GM23338 (cell line): ENCODE results near the gene CACTIN. TPM values are rescaled to one million over a fixed set of nuclear protein-coding genes. Genes with fewer than 3 reads are reported as not detected.

Source experiments
- ATAC-seq: fragments of 200-7000 bp; cut with Tn5 transposase; 3 replicates; pipeline ENCODE4 v1.9.1; 2020
- DNase-seq: peaks from one replicate; pipeline ENCODE4 v3.0.0-alpha.2; 2015; ENCODE audit warnings: low spot score
- H2AFZ ChIP-seq: fragments of 200-600 bp; sonication (generic); 2 replicates; pipeline ENCODE4 v1.8.0; 2016; ENCODE audit warnings: antibody characterized with exemption, mild to moderate bottlenecking, moderate library complexity
- H3F3A ChIP-seq: fragments of 200-600 bp; sonication (generic); replicated peaks from 2 replicates; pipeline ENCODE4 v1.8.0; 2017; ENCODE audit warnings: antibody characterized with exemption, mixed run types, low read depth
- H3K27ac ChIP-seq: fragments of 200-600 bp; sonication (generic); 2 replicates; pipeline ENCODE4 v1.6.1; 2016; ENCODE audit warnings: low read depth
- H3K27me3 ChIP-seq: fragments of 200-600 bp; sonication (generic); 2 replicates; pipeline ENCODE4 v1.8.0; 2016; ENCODE audit warnings: mild to moderate bottlenecking, mixed run types, moderate library complexity; ENCODE audit not compliant: insufficient read depth
- H3K36me3 ChIP-seq: fragments of 200-600 bp; sonication (generic); 2 replicates; pipeline ENCODE4 v1.8.0; 2016; ENCODE audit warnings: mild to moderate bottlenecking; ENCODE audit not compliant: insufficient read depth
- H3K4me1 ChIP-seq: fragments of 200-600 bp; sonication (generic); 2 replicates; pipeline ENCODE4 v1.8.0; 2016; ENCODE audit warnings: mild to moderate bottlenecking, moderate library complexity; ENCODE audit not compliant: insufficient read depth
- H3K4me2 ChIP-seq: fragments of 200-600 bp; sonication (generic); 2 replicates; pipeline ENCODE4 v1.7.1; 2017; ENCODE audit warnings: mixed run types
- H3K4me3 ChIP-seq: fragments of 200-600 bp; sonication (generic); 2 replicates; pipeline ENCODE4 v1.6.1; 2016; ENCODE audit warnings: mixed run types
- H3K79me2 ChIP-seq: fragments of 200-600 bp; sonication (generic); replicated peaks from 2 replicates; pipeline ENCODE4 v1.8.0; 2017; ENCODE audit warnings: mild to moderate bottlenecking; ENCODE audit not compliant: insufficient read depth
- H3K9me2 ChIP-seq: fragments of 200-600 bp; sonication (generic); 2 replicates; pipeline ENCODE4 v1.8.0; 2017; ENCODE audit not compliant: insufficient read depth
- H4K20me1 ChIP-seq: fragments of 200-600 bp; sonication (generic); replicated peaks from 2 replicates; pipeline ENCODE4 v1.8.0; 2017; ENCODE audit warnings: mild to moderate bottlenecking; ENCODE audit not compliant: insufficient read depth
- H3K27ac Mint-ChIP-seq: 2 replicates; pipeline ENCODE4 v1.8.0; 2020; ENCODE audit warnings: inconsistent platforms, mild to moderate bottlenecking, moderate library complexity, mixed read lengths
- H3K27me3 Mint-ChIP-seq: 3 replicates; pipeline ENCODE4 v1.8.0; 2022; ENCODE audit warnings: low read depth, mild to moderate bottlenecking, moderate library complexity, mixed read lengths, inconsistent platforms; ENCODE audit not compliant: insufficient read depth, poor library complexity
- H3K36me3 Mint-ChIP-seq: 3 replicates; pipeline ENCODE4 v1.8.0; 2021; ENCODE audit warnings: low read depth, mild to moderate bottlenecking, inconsistent platforms, moderate library complexity, mixed read lengths
- H3K4me1 Mint-ChIP-seq: 3 replicates; pipeline ENCODE4 v1.8.0; 2020; ENCODE audit warnings: mild to moderate bottlenecking, inconsistent platforms, mixed read lengths
- H3K4me3 Mint-ChIP-seq: 3 replicates; pipeline ENCODE4 v1.8.0; 2021; ENCODE audit warnings: moderate library complexity, mild to moderate bottlenecking, inconsistent platforms, mixed read lengths
- H3K9me3 Mint-ChIP-seq: 3 replicates; pipeline ENCODE4 v1.8.0; 2020; ENCODE audit warnings: moderate library complexity, mild to moderate bottlenecking, inconsistent platforms, mixed read lengths
- CREB1 ChIP-seq: fragments of 250-450 bp; sonication (Bioruptor Pico); IDR thresholded peaks from 2 replicates; pipeline ENCODE4 v1.5.0; 2020; ENCODE audit warnings: low read depth, mild to moderate bottlenecking, moderate library complexity
- EZH2 ChIP-seq: fragments of 200-600 bp; sonication (generic); IDR thresholded peaks from one replicate; pipeline ENCODE4 v1.8.0; 2017; ENCODE audit warnings: antibody characterized with exemption, mild to moderate bottlenecking, low read depth; ENCODE audit not compliant: unreplicated experiment
- EZH2phosphoT487 ChIP-seq: fragments of 200-600 bp; sonication (generic); IDR thresholded peaks from one replicate; pipeline ENCODE4 v1.8.1; 2018; ENCODE audit warnings: antibody characterized with exemption; ENCODE audit not compliant: unreplicated experiment
- JUNB ChIP-seq: IDR thresholded peaks from one replicate; pipeline ENCODE4 v1.6.1; 2016; ENCODE audit warnings: antibody characterized with exemption; ENCODE audit not compliant: unreplicated experiment
- NANOG ChIP-seq: IDR thresholded peaks from 2 replicates; pipeline ENCODE4 v1.6.1; 2016; ENCODE audit warnings: antibody characterized with exemption, borderline replicate concordance
- POLR2AphosphoS5 ChIP-seq: IDR thresholded peaks from 2 replicates; pipeline ENCODE4 v1.6.1; 2016; ENCODE audit warnings: antibody characterized with exemption, low read depth
- STAT1 ChIP-seq: IDR thresholded peaks from one replicate; pipeline ENCODE4 v1.6.1; 2016; ENCODE audit warnings: antibody characterized with exemption; ENCODE audit not compliant: unreplicated experiment
- ZNF114 ChIP-seq: fragments of 250-450 bp; sonication (Bioruptor Pico); IDR thresholded peaks from 2 replicates; pipeline ENCODE4 v1.5.0; 2020; ENCODE audit warnings: mild to moderate bottlenecking, moderate library complexity
- ZNF331 ChIP-seq: fragments of 250-450 bp; sonication (Bioruptor Pico); IDR thresholded peaks from 2 replicates; pipeline ENCODE4 v1.5.0; 2020; ENCODE audit warnings: low read depth, mild to moderate bottlenecking, moderate library complexity
- polyA plus RNA-seq: library from polyadenylated mRNA; unstranded; fragments of >200 nt; fragmentation: Nextera tagmentation; extraction: Ambion mirVana; gene quantifications from 2 replicates; pipeline ENCODE4 v1.2.1, GENCODE V29; 2016
- total RNA-seq: library from RNA; depleted of rRNA; stranded (reverse); fragments of >200 nt; shearing (Covaris generic); gene quantifications from 2 replicates; pipeline ENCODE4 v1.2.3, GENCODE V29; 2014
- TF ChIP-seq, protein P1 (sequence below): IDR thresholded peaks from one replicate; pipeline ENCODE4 v1.6.1; 2018; ENCODE audit warnings: antibody characterized with exemption; ENCODE audit not compliant: unreplicated experiment
- TF ChIP-seq, protein P2 (sequence below): fragments of 250-450 bp; sonication (Bioruptor Pico); IDR thresholded peaks from 2 replicates; pipeline ENCODE4 v1.5.0; 2020; ENCODE audit warnings: mild to moderate bottlenecking, moderate library complexity
- TF ChIP-seq, protein P3 (sequence below), 2 experiments: fragments of 200-600 bp in 1 of 2; sonication (generic) in 1 of 2; conservative IDR thresholded peaks; 2 replicates each; pipeline versions ENCODE4 v1.5.1 to v1.6.1; 2016 to 2017; ENCODE audit warnings: antibody characterized with exemption in 2 of 2, low read depth in 2 of 2, mild to moderate bottlenecking in 2 of 2, moderate library complexity in 1 of 2
- TF ChIP-seq, protein P4 (sequence below): IDR thresholded peaks from 2 replicates; pipeline ENCODE4 v1.6.1; 2016; ENCODE audit warnings: antibody characterized with exemption

Gene CACTIN
- total and polyA plus RNA-seq, 2 experiments from 2014 or later, result 14.3 to 47.4 TPM

DNA sequence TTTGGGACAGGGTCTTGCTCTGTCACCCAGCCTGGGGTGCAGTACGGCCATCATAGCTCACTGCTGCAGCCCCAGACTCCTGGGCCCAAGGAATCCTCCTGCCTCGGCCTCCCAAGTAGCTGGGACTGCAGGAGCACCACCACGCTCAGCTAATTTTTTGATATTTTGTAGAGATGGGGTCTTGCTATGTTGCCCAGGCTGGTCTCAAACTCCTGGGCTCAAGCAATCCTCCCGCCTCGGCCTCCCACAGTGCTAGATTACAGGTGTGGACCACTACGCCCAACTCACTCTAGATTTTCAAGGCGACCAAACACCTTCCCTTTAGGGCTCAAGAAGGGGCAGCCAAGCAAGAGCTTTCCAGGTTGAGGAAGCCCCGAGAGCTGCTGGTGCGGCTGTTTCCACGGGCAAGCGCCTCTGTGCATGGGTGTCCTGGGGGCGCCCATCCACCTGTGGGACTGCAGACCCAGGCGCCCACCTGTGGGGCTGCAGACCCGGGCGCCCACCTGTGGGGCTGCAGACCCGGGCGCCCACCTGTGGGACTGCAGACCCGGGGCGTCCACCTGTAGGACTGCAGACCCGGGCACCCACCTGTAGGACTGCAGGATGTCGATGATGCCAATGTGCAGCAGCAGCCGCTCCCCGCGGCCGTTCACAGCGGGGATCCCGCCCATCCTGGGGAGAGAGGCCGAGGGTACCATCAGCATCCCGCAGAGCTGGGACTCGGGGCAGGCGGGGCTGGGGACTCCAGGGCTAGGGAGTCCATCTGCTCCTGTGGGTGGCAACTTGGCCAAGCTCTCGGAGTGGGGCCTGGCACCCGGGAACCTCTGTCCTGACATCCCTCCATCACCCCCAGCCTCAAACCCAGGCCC is 21.7 kb upstream of the CACTIN start:
- Mint-ChIP-seq H3K4me1 (no peaks in the 10 kb centered on the region), H3K27me3 (peaks cover 3% of the 10 kb centered on the region)

More for the DNA sequence above, 21.7 kb upstream of the CACTIN start:
- Histone ChIP-seq H3K36me3 (no peaks in the 10 kb centered on the region), H3K4me3 (no peak overlapping the region), H3K9me2 (no peaks in the 10 kb centered on the region), H3K27me3 (no peaks in the 10 kb centered on the region), H3K79me2 (no peaks in the 10 kb centered on the region), H3K27ac (no peak overlapping the region), H4K20me1 (no peaks in the 10 kb centered on the region; the same call in 1 of the 2 replicates), H3K4me2 (no peak overlapping the region), H3F3A (no peaks in the 10 kb centered on the region), H3K4me1 (no peaks in the 10 kb centered on the region), H2AFZ (no peak overlapping the region)
- Mint-ChIP-seq H3K27ac (no peak overlapping the region), H3K36me3 (peaks cover 5% of the 10 kb centered on the region; the same call in 1 of the 3 replicates), H3K4me3 (no peak overlapping the region), H3K9me3 (no peaks in the 10 kb centered on the region)
- TF ChIP-seq ZNF331 (CRISPR knock-in tag) (no peak), EZH2phosphoT487 (no peak), JUNB (no peak), STAT1 (no peak), ZNF114 (CRISPR knock-in tag) (no peak), NANOG (no peak), EZH2 (no peak), CREB1 (no peak), POLR2AphosphoS5 (no peak)
- TF ChIP-seq, protein P1, sequence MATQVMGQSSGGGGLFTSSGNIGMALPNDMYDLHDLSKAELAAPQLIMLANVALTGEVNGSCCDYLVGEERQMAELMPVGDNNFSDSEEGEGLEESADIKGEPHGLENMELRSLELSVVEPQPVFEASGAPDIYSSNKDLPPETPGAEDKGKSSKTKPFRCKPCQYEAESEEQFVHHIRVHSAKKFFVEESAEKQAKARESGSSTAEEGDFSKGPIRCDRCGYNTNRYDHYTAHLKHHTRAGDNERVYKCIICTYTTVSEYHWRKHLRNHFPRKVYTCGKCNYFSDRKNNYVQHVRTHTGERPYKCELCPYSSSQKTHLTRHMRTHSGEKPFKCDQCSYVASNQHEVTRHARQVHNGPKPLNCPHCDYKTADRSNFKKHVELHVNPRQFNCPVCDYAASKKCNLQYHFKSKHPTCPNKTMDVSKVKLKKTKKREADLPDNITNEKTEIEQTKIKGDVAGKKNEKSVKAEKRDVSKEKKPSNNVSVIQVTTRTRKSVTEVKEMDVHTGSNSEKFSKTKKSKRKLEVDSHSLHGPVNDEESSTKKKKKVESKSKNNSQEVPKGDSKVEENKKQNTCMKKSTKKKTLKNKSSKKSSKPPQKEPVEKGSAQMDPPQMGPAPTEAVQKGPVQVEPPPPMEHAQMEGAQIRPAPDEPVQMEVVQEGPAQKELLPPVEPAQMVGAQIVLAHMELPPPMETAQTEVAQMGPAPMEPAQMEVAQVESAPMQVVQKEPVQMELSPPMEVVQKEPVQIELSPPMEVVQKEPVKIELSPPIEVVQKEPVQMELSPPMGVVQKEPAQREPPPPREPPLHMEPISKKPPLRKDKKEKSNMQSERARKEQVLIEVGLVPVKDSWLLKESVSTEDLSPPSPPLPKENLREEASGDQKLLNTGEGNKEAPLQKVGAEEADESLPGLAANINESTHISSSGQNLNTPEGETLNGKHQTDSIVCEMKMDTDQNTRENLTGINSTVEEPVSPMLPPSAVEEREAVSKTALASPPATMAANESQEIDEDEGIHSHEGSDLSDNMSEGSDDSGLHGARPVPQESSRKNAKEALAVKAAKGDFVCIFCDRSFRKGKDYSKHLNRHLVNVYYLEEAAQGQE, result no peak
- TF ChIP-seq, protein P2, sequence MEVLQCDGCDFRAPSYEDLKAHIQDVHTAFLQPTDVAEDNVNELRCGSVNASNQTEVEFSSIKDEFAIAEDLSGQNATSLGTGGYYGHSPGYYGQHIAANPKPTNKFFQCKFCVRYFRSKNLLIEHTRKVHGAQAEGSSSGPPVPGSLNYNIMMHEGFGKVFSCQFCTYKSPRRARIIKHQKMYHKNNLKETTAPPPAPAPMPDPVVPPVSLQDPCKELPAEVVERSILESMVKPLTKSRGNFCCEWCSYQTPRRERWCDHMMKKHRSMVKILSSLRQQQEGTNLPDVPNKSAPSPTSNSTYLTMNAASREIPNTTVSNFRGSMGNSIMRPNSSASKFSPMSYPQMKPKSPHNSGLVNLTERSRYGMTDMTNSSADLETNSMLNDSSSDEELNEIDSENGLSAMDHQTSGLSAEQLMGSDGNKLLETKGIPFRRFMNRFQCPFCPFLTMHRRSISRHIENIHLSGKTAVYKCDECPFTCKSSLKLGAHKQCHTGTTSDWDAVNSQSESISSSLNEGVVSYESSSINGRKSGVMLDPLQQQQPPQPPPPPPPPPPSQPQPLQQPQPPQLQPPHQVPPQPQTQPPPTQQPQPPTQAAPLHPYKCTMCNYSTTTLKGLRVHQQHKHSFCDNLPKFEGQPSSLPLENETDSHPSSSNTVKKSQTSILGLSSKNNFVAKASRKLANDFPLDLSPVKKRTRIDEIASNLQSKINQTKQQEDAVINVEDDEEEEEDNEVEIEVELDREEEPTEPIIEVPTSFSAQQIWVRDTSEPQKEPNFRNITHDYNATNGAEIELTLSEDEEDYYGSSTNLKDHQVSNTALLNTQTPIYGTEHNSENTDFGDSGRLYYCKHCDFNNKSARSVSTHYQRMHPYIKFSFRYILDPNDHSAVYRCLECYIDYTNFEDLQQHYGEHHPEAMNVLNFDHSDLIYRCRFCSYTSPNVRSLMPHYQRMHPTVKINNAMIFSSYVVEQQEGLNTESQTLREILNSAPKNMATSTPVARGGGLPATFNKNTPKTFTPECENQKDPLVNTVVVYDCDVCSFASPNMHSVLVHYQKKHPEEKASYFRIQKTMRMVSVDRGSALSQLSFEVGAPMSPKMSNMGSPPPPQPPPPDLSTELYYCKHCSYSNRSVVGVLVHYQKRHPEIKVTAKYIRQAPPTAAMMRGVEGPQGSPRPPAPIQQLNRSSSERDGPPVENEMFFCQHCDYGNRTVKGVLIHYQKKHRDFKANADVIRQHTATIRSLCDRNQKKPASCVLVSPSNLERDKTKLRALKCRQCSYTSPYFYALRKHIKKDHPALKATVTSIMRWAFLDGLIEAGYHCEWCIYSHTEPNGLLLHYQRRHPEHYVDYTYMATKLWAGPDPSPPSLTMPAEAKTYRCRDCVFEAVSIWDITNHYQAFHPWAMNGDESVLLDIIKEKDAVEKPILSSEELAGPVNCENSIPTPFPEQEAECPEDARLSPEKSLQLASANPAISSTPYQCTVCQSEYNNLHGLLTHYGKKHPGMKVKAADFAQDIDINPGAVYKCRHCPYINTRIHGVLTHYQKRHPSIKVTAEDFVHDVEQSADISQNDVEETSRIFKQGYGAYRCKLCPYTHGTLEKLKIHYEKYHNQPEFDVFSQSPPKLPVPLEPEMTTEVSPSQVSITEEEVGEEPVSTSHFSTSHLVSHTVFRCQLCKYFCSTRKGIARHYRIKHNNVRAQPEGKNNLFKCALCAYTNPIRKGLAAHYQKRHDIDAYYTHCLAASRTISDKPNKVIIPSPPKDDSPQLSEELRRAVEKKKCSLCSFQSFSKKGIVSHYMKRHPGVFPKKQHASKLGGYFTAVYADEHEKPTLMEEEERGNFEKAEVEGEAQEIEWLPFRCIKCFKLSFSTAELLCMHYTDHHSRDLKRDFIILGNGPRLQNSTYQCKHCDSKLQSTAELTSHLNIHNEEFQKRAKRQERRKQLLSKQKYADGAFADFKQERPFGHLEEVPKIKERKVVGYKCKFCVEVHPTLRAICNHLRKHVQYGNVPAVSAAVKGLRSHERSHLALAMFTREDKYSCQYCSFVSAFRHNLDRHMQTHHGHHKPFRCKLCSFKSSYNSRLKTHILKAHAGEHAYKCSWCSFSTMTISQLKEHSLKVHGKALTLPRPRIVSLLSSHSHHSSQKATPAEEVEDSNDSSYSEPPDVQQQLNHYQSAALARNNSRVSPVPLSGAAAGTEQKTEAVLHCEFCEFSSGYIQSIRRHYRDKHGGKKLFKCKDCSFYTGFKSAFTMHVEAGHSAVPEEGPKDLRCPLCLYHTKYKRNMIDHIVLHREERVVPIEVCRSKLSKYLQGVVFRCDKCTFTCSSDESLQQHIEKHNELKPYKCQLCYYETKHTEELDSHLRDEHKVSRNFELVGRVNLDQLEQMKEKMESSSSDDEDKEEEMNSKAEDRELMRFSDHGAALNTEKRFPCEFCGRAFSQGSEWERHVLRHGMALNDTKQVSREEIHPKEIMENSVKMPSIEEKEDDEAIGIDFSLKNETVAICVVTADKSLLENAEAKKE, result no peak
- TF ChIP-seq, protein P3, sequence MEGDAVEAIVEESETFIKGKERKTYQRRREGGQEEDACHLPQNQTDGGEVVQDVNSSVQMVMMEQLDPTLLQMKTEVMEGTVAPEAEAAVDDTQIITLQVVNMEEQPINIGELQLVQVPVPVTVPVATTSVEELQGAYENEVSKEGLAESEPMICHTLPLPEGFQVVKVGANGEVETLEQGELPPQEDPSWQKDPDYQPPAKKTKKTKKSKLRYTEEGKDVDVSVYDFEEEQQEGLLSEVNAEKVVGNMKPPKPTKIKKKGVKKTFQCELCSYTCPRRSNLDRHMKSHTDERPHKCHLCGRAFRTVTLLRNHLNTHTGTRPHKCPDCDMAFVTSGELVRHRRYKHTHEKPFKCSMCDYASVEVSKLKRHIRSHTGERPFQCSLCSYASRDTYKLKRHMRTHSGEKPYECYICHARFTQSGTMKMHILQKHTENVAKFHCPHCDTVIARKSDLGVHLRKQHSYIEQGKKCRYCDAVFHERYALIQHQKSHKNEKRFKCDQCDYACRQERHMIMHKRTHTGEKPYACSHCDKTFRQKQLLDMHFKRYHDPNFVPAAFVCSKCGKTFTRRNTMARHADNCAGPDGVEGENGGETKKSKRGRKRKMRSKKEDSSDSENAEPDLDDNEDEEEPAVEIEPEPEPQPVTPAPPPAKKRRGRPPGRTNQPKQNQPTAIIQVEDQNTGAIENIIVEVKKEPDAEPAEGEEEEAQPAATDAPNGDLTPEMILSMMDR (conservative IDR thresholded peaks at IDR 0.05; ENCODE audit: low read depth in 2 of 2), result no peak
- TF ChIP-seq, protein P4, sequence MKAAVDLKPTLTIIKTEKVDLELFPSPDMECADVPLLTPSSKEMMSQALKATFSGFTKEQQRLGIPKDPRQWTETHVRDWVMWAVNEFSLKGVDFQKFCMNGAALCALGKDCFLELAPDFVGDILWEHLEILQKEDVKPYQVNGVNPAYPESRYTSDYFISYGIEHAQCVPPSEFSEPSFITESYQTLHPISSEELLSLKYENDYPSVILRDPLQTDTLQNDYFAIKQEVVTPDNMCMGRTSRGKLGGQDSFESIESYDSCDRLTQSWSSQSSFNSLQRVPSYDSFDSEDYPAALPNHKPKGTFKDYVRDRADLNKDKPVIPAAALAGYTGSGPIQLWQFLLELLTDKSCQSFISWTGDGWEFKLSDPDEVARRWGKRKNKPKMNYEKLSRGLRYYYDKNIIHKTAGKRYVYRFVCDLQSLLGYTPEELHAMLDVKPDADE, result no peak
- DNase-seq (no peak), ATAC-seq (no peak)
